HG02870 (cell line): ENCODE data around the gene SV2B.
"Not testable (repeated sequence)": the region's sequence is repeated elsewhere in the genome, so short reads cannot be mapped to it uniquely, and the experiment has no call there.

Experiments
- ATAC-seq: cut with Tn5 transposase; IDR thresholded peaks from one replicate; pipeline ENCODE4 v1.9.1; 2021; ENCODE audit warnings: mild to moderate bottlenecking, moderate library complexity; ENCODE audit not compliant: unreplicated experiment

SV2B gene

DNA sequence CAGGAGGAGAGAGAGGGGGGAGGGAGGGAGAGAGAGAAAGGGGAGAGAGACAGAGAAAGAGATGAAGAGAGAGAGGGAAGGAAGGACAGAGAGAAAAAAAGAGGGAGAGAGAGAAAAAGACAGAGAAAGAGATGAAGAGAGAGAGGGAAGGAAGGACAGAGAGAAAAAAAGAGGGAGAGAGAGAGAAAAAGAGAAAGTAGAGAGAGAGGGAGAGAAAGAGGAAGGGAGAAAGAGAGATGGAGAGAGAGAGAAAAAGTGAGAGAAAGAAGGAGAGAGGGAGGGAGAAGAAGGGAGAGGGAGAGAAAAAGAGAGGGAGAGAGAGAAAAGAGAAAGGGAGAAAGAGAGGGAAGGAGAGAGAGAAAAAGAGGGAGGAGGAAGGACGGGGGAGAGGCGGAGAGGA is 204.2 kb downstream of the SV2B start:
- ATAC-seq = no peak

DNA sequence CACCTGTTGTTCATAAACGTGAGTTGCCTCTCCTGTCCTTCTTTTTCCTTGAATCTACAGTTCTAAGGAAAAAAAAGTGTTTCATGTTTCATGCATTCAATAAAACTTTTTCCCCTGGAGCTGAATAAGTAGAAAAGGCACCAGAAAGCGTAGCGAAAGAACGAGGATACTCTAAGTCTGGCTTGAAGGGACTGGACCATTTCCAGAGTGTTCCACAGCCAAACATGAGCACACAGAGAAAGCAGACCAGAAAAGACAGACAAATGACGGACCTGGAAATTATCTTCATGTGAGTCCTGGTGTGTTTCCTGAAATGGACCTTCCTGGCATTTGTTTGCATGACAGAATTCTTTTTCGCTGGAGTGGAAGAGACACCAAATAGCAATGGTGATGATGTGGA is 204.7 kb downstream of the SV2B start:
- ATAC-seq = no peak

GRCh38 chr15:91306144-91306543 is 206.1 kb downstream of the SV2B start:
- ATAC-seq = no peak

GRCh38 chr15:91307601-91308000 is 207.5 kb downstream of the SV2B start:
- no peak for ATAC-seq

GRCh38 chr15:91308199-91308598 is 208.1 kb downstream of the SV2B start:
- ATAC-seq = no peak

DNA sequence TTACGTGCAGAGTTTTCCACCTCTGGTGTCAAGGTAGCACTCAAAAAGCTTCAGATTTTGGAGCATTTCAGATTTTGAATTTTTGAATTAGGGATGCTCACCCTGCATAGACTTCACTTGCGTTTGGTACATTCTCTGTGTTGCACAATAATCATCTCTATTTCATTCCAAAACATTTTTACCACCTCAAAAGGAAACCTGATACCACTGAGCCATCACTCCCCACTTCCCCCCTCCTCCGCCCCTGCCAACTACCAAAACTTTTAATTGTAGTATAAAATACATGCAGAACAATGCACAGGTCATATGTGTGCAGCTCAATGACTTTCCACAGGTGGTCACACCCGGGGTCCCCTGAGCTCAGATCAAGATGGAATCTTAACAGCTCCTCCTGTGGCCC is 208.8 kb downstream of the SV2B start:
- no peak for ATAC-seq

DNA sequence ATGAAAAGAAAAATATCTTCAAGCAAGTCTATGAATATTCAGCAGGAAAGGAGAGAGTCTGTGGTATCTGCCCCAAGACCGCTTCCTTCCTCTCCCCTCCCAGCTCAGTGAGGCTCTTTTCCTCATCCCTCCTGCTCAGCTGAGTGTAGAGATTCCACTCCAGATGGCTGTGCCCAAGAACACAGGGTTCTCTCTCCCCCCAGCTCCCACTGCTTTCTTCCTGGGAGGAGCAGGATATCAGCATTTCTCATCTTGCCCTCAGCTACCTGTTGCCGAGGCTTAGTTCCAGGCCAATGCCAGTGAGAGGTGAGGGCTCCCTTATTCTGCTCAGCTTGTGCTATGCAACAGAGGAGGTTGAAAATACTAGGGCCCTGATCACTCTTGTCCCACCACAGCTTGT is 211.9 kb downstream of the SV2B start:
- no peak for ATAC-seq

- ATAC-seq = no peak
Measured at GRCh38 chr15:91316126-91316525, 216.1 kb downstream of the SV2B start.

DNA sequence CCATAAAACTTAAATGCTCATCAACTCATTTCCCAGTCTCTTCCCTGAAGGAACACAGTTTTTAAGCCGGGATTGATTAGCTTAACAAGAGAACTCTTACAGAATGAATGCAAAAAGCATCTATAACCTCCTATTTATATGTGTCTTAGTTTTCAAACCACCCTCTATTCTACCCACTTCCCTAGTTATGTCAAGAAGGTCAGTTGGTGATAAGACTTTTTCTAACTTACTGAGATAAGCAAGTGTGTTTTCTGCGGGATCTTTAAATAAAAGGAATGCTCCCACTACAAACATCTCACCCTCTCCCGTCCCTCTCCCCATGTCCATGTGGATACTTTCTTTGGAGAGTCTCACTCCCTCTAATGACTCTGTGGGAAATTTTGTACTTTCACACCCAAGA is 218.5 kb downstream of the SV2B start:
- ATAC-seq = no peak

- no peak for ATAC-seq
Measured at GRCh38 chr15:91318931-91319330, 218.9 kb downstream of the SV2B start.

DNA sequence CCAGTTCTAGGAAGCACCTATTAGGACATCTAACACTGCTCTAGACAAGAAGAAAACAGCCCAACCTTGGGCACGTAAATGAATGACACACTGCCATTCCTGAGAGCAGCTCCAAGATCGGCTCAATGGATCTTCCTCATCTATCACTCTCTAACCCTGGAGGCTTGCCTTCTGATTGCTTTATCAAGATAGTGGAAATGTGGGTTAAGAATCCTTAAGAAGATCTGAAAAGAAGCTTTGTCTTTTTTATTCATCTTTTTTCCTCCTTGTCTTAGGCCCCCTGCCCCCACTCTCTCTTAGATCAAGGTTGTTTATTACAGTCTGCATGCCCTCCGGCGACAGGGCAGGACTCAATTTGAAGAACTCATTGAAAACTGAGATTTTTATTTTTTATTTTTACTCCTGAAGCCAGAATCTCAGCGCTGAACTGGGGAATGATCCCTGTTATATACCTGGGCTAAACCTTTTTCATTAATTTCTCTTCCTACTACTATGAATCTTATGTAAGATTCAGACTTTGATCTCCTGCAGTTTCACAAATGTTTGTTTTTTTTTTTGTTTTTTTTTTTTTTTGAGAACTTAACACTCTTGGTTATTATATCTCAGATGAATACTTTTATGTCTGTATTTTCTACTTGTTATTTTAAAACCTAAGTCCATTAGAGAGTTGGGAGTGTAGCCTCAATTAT is 219.5 kb downstream of the SV2B start:
- no peak for ATAC-seq

- ATAC-seq = no peak
Measured at GRCh38 chr15:91320101-91320500, 220.0 kb downstream of the SV2B start.

GRCh38 chr15:91329914-91330313 is 229.9 kb downstream of the SV2B start:
- ATAC-seq = no peak

DNA sequence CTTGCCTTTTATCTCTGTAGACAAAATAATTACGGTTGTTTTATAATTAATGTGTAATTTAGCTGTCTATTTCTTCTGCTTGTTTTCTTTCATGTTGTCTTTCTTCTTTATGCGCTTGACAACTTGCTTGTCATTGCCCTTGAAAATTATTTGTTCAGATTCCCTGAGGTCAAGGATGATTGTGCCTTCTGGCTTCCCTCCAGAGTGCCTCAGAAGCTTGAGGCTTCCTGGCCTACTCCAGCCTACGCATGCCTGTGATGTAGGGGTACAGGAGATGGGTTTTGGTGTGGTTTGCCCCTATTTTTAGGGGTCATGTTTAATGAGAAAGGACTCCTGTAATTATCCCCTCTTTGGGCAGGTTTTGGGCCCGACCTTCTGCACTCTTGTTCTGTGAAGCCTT is 231.5 kb downstream of the SV2B start:
- no peak for ATAC-seq

GRCh38 chr15:91335702-91336101 is 235.6 kb downstream of the SV2B start:
- ATAC-seq = no peak

DNA sequence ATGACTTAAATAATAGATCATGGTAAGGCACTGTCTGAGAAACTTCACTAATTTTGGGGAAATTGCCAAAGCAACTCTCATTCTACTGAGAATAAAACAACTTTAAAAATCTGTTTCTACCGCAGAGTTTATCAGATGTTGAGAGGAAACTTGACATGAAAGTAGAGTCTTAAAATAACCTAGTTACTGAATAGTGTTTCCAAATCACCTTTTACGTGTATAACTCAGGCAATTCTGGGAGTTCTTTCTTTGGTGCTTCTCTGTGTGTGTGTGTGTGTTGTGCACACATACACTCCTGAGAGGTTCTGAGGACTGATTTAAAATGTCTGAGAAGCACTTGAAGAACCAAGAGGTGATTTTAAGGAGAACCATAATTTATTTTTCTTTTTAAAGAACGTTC is 236.6 kb downstream of the SV2B start:
- ATAC-seq = no peak

DNA sequence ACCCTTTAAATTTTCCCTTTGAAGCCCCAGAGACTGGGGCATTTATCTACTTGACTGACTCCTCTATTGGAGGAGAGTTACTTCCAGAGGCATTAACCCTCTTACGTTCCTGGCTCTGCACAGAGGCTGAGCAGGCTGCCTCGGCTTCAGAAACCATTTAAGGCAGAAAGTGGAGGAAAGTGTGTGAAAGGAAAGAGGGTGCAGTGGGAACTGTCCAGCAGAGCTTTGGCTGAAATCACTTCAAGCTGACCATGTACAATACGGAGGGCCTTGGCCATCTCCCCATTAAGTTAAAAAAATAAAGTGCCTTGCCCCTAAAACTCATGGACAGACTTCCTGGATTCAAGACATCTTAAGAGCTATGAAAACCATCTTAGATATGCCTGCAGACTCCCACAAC is 238.7 kb downstream of the SV2B start:
- no peak for ATAC-seq

GRCh38 chr15:91342097-91342496 is 242.0 kb downstream of the SV2B start:
- no peak for ATAC-seq

- ATAC-seq = not testable (repeated sequence)
Measured at GRCh38 chr15:91344912-91345311, 244.9 kb downstream of the SV2B start.

DNA sequence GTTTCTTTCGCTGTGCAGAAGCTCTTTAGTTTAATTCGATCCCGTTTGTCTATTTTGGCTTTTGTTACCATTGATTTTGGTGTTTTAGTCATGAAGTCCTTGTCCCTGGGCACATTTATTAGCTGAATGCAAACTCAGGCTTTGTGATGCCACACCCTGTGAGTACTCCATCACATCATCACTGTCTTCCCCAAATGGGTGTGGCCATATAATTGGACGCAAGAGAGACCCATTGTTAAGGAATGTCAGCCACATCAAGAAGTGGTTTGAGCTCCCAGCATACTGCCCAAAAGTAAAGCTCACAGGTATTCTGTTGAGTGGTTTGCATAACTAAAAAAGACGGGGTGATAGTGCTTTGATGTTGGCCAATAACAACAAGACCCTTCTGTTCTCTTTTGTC is 245.7 kb downstream of the SV2B start:
- ATAC-seq = no peak

DNA sequence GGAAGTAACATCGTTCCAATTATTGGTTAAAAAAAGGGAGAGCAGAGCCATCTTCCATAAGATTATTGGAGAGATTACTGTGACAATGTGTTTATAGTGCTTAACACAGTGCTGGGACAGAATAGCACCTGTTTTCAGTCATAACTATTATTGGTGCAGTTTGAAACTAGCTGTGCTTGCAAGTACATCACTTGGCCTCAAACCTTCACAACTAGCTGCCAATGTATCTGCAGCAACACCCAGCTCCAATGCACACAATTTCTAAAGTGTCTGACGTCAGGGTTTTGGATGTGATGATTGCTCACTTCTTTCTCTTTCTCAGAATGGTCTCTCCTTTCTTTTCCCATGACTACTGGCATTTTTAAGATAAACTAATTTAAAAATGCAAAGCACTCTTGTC is 246.2 kb downstream of the SV2B start:
- ATAC-seq = no peak

DNA sequence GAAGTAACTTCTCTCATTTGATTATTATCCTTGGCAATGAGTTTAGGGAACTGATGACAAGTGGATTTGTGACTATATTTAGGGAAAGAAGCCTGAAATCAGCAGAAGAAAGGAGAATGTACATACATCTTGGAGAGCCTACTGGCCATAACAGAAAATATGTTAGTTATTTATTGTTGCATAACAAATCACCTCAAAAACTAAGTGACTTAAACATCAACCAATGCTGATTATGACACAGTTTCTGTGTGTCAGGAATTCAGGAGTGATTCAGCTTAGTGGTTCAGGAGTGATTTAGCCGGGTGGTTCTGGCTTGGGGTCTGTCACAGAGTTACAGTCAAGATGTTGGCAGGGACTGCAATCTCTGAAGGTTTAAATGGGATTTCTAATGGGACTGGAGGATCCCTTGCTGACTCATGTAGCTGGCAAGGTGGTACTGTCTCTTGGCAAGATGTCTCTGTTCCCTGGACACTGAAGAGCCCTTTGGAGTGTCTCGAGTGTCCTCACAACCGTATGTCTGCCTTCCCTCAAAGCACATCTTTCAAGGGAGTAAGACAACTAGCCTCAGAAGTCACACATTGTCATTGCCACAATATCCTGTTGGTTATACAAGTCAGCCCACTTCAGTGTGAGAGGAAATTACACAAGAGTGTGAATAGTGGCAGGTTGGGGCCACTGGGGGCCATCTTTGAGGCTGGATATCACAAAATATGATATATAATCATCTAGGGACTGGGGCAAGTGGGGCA is 248.9 kb downstream of the SV2B start:
- ATAC-seq = no peak
